Activated CD8-positive, alpha-beta memory T cell treated with anti-CD3 and anti-CD28 coated beads for 48 hours (primary cell): Measurements from ENCODE around the gene F2.
"Not testable (repeated sequence)": the region's sequence is repeated elsewhere in the genome, so short reads cannot be mapped to it uniquely, and the experiment has no call there.

Source experiments
- DNase-seq, 3 experiments: peaks; one replicate each; pipeline ENCODE4 v3.0.0-alpha.2; 2020; ENCODE audit warnings: low read depth in 2 of 3, low spot score in 2 of 3

Gene F2

GRCh38 chr11:46719048-46719542 lies at the start of gene F2:
F2 (plus strand) TSS chr11:46719213; CDS start chr11:46719236, 23 bp downstream.
- no peak for DNase-seq

DNA sequence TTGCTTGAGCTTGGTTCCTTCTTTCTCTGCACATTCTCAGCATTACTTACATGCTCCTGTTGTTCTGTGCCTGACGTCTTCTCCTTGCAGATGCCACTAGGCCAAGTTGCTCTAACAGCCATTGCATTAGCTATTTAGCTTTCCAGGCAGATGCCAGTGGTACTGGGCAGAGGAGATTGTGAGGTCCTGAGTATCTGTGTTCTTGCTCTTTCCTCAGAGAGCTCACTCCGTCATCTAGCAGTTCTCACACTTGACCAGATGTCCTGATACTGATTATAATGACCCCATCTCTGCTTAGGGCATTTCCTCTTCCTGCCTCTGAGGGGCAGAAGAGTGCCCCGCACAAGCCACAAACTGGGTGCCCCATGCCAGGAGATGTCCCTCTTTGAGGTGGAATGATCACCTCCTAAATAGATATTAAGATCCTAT lies 49.3 kb upstream of the F2 start:
- no peak for DNase-seq

GRCh38 chr11:46670521-46670920 lies 48.5 kb upstream of the F2 start:
- not testable (repeated sequence) for DNase-seq

DNA sequence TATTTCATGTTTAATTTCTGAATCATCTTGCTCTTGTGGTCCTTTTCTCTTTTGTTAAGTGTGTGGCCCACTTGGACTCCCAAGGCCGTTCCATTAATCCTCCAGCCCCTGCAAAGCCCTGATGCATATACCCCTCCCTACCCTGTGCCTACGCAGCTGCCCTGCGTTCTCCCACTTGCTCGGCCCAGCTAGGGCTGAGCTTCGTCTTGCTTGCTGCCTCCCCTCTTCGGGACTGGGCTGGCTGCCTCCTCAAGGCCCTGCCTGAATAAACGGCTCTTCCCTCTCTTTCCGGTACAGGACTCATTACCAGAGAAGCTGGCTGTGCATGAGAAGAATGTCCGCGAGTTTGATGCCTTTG lies 47.1 kb upstream of the F2 start:
- no peak for DNase-seq

GRCh38 chr11:46672381-46672839 lies 46.6 kb upstream of the F2 start:
- DNase-seq, result no peak

DNA sequence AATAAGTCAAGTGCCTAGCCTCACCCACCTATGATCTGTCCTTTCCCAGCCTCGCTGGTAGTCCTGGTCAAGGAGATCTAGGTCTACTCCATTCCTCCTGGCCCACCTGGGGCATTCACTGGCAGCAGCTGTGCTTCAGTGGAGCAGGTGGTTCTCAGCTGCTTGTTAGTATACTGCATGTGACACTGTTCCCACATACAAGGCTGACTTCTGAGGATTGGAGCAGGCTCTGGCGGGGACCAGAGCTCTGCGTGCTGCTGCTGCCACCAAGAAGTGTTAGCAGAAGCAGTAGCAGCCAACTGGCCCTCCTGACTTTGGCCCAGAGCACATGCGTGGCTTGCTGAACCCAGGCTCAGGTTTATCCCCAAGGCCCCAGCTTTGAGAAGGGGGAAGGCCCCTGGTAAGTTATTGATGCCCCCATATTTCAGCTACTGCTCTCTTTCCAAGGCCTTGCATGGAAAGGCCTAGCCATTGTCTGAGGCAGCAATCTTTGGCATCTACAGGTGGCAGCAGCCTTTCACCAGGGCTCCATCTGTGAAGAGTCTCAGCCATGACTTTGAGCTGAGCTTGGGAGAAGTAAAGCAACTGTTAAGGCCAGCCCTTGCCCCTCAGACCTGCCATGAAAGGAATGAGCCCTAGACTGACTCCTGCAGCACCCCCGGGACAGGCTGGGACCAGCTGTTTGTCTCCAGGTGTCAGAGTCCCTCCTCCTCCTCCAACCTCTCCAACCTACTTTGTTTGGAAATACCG lies 45.1 kb upstream of the F2 start:
- no peak for DNase-seq

- no peak for DNase-seq
Observed at GRCh38 chr11:46674463-46675287, 44.3 kb upstream of the F2 start.

GRCh38 chr11:46675288-46675851 lies 43.6 kb upstream of the F2 start:
- DNase-seq, result no peak

DNA sequence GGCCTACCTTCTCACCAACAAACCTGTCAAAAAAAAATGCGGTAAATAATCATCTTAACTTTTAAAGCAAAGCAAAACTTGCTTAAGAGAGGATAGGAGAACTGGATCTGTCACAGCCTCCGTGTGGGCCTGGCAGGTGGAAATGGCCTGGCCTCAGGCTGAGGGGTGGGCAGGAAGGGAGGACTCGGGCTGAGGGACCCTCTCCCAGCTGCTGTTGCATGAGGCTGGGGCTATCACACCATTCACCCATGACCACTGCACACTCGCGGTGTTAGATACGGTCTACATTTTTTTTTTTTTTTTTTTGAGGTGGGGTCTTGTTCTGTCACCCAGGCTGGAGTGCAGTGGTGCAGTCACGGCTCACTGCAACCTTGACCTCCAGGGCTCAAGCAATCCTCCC lies 43.1 kb upstream of the F2 start:
- DNase-seq, result no peak

DNA sequence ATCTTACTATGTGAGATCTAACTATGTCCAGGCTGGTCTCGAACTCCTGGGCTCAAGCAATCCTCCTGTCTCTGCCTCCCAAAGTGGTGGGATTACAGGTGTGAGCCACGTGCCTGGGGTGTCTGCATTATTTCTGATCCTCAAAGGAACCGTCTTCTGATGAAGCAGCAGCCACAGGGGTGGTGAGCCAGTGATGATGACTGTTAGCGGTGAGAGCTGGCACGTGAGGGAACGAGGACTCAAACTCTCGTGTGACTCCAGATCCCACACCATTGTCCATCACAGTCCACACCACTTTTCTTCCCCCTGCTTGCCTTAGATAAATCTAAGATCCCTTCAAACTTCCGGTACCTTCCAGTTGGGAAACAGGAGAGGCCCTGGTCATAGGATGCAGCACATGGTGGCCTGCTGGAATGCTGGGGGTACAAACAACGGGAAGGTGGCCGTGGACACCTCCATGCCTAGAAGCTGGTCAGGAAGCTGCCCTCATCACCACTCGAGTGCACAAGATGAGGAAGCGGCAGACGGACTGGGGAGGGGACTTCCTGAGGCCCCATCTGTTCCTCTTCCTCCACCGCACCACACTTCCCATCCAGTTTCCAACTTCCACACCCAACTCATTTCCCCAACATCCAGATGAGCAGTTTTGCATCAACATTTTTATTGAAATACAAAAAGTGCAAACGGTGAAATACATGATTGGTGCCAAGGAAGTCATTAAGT lies 42.4 kb upstream of the F2 start:
- DNase-seq, result no peak

DNA sequence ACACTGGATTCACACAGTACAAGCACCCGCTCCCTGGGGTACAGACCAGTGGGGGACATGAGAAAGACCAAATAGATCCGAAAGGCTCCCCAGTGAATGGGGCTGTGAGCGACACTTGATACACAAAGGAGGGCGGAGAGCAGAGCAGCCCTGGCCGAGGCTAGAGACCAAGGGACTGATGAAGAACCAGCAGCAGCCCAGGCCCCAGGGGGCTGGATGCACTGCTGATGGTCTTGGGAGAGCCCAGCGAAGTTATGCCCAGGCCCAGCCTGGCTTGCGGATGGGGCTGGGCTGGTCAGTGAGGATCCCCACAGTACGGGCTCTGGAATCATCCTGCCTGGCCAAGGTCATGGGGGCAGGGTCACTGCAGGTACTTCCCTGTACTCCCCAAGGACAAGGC lies 41.8 kb upstream of the F2 start:
- no peak for DNase-seq

DNA sequence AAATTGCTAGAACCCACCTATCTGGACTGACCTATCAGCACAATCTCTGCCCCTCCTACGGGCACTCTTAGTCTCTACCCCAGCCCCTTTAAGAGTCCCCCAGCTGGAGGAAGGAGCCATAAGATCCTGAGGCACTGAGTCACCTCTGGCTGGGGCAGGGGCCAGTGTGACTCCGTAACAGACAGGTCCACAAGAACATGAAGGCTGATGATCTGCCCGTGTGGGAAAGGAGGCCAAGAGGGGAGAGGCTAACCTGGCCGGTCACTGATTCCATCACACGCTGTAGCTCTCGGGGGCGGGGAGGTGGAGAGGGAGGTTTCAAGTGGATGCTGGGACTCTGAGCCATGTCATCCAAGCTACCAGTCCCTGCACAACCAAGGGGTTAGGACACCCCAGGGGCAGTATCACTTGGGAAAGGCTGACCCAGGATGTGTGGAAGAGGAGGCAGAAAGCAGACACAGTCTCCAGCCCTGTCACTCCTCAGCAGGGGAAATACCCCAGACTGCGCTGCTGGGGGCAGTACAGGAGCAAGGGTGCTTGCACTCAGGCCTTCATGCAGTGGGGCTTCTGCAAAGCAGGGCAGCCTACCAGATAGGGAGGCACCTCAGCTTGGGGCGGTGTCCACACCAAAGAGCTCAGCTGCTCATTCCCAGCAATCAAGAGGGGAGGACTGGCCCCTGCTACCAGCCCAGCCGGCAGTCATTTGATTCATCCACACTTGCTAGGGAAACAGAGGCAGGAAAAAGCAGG lies 40.8 kb upstream of the F2 start:
- DNase-seq, result no peak

- no peak for DNase-seq
Observed at GRCh38 chr11:46678741-46679130, 40.3 kb upstream of the F2 start.

DNA sequence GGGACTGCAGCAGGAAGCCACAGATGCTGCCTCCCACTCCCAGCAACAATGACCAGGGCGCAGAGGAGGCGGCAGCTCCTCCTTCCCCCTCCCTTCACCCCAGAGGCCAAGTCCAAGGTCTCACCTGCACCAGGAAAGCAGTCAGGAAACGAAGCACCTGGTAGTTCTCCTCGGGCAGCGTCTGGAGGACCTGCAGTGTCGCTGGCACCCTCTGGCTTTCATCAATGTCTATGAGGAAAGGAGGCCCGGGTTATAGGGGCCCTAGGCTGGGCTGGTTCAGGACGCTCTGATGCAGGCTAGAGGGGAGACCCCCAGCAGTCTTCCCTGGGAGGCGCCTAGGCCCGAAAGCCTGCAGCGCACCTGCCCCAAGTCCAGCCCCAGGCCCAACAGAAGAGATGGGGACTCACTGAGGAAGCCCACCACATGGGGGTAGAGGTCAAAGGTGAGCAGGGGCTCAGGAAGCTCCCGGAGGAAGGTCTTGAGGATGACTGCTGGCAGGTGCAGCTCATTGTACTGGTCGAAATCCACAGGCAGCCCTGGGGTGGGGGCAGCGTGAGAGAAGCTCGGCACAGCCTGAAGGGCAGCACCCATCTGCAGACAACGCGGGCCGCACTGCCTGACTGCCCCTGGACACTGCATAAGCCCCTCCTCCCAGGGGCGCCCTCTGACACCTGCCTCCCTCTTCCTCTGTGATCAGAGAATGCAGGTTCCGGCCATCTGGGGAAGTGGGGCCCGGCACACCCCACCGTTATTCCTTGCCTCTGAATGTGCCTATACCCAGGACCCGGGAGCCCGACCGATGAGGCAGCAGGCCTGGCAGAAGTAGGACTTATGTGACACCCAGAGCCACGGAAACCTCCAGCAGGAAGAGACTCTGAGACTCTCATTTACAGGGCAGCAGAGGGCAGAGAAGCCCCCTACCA lies 39.5 kb upstream of the F2 start:
- DNase-seq, result no peak

- DNase-seq, result no peak
Observed at GRCh38 chr11:46680164-46680760, 38.8 kb upstream of the F2 start.

DNA sequence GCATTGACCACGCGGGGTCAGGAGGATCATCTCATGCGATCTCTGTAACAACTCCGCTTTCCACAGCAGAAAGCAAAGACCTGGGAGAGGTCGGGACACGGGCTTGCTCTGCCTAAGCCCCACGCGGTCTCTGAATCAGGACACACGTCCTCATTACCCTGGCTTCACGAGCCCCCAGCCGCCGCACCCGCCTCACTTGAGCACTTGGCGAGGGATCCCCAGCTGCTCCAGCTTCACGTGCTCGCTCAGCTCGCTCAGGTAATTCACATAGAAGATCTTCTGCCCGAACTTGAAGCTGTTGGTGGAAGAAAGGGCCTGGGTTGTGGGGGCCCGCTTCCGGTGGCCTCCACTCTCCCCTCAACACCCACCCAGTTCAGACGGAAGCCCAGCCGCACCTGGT lies 38.2 kb upstream of the F2 start:
- DNase-seq, result no peak

DNA sequence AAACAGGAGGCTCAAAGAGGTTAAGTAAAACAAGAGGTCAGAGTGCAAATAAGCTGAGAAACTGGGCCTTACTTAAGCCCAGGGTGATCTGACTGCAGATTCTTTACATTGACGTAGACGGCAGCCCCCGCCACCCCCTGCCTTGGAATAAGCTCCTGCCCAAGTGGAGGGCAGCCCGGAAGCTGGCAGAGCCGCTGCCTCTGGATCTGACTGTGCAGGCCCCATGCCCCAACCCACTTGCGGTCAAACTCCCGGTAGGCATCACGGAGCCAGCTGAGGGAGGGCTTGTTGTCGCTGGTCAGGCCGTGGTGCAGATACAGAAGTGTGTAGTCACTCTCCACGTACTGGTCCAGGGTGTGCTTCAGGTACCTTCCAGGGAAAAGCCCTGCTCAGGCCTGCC lies 37.2 kb upstream of the F2 start:
- no peak for DNase-seq

DNA sequence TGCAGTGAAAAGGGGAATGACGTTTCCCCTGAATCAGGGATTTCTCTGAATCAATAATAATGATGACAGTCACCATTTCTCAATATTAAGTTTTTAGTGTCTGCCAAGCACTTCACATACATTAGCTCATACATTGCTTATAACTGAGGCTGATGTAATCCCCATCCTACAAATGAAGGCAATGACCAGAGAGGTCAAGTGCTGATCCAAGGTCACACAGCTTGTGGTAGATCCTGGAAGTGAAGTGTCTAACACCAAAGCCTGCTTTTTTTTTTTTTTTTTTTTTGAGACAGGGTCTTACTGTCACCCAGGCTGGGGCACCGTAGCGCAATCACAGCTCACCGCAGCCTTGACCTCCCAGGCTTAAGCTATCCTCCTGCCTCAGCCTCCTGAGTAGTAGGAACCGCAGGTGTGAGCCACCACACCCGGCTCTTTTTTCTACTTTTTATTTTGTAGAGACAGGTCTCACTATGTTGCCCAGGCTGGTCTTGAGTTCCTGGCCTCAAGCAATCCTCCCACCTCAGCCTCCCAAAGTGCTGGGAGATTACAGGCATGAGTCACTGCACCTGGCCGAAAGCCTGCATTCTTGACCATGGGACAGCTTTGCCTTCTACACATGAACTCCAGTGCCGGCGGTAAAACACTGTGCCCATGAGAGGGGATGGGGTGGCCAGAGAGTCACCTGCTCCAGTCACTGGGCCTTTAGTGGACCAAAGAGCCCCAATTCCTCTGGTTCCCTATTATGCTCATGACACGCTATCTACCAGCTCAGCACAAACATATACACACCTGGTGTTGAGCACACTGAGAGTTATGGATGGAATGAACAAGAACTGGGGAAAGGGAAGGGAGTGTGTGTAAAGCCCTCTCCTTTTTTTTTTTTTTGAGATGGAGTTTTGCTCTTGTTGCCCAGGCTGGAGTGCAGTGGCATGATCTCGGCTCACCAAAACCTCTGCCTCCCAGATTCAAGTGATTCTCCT lies 36.0 kb upstream of the F2 start:
- no peak for DNase-seq
